RCC 7860 (cell line): ENCODE data around the gene KRTAP10-3.
"Not testable (repeated sequence)": the region's sequence is repeated elsewhere in the genome, so short reads cannot be mapped to it uniquely, and the experiment has no call there.

Experiments
- DNase-seq: peaks from one replicate; pipeline ENCODE4 v3.0.0-alpha.2; 2015; ENCODE audit warnings: low spot score
- FAIRE-seq: peaks from 2 replicates; lab custom pipeline; 2012; peaks lifted over from hg19 to GRCh38; lab: Jason Lieb, UNC

KRTAP10-3 gene

GRCh38 chr21:44550285-44550684 is 8.3 kb downstream of the KRTAP10-3 start:
- not testable (repeated sequence) for FAIRE-seq, DNase-seq

GRCh38 chr21:44549525-44550211 is 8.9 kb downstream of the KRTAP10-3 start:
- FAIRE-seq (no peak), DNase-seq (no peak)

- no peak for FAIRE-seq
- DNase-seq, result no peak
These were observed 9.7 kb downstream of the KRTAP10-3 start for GRCh38 chr21:44548922-44549321.

DNA sequence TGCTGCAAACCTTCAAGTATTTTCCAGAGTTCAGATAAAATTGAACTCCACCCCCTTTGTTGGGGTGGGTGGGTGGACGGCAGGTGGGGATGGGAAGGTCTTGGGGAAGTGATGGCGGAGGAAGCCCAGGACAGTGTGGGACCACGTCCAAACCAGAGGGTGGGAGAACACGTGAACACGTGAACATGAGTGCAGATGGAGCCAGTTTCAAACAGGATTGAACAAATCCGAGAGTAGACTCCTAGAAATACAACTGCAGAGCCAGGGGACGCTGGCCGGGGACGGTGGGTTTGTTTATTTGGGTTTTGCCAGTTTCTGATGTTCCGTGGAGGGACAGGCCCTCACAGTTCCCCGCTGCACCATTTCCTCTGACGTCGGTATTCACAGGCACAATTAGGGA is 10.2 kb downstream of the KRTAP10-3 start:
- FAIRE-seq (no peak), DNase-seq (no peak)

GRCh38 chr21:44547656-44548331 is 10.8 kb downstream of the KRTAP10-3 start:
- DNase-seq (no peak), FAIRE-seq (no peak)

DNA sequence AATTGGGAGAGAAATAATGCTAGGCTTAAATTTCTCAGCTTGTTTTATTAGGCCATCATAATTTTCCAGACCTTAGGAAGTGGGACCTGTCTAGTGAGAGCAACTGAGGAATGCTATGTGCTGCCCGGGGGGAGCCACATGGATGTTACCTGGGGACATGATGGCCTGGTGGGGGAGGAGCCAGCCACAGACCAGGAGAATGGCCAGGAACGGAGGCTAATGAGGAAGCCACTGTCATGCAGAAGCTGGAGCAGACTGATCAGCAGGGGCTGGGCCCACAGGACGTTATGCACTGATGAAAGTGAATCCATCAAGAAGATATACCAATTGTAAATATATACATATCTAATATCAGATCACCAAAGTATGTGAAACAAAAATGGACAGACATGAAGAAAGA is 14.0 kb downstream of the KRTAP10-3 start:
- DNase-seq, result no peak

GRCh38 chr21:44542716-44543115 is 15.9 kb downstream of the KRTAP10-3 start:
- DNase-seq (no peak), FAIRE-seq (no peak)

More for the DNA sequence above, 14.0 kb downstream of the KRTAP10-3 start:
- no peak for FAIRE-seq

GRCh38 chr21:44540741-44541288 is 17.8 kb downstream of the KRTAP10-3 start:
- FAIRE-seq (no peak), DNase-seq (no peak)

DNA sequence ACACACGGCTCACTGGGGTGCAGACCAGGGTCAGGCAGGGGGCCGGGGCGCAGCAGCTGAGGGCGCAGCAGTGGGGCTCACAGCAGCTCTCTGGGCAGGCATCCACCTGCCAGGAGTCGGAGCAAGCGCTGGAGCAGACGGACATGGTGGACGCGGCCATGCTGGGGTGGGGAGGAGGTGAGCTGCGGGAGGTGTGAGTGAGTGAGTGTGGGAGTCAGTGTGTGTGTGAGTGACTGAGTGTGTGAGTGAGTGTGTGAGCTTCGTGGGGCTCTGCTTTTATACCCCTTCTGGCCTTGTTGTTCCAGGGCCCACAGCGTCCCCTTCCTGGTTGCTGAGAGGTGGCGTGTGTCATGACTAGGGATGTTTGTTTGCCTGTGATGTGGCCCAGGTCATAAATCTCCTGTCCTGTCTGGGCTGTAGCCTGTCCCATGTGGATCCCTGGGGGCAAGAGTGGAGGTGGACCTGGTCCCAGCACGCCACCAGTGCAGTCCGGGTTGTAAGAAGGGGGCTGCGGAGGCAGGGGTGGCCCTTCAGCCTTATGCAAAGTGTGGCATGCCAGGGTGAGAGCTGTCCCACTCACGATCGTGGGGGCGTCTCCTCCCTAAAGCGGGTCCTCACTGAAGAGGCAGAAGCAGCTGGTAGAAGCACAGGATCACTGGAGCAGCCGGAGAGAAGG is 18.5 kb downstream of the KRTAP10-3 start, which contains the start of gene KRTAP10-1:
Gene KRTAP10-1 (minus strand): TSS at position 205 of the 676 bp plus-strand sequence. CDS start 45 bp downstream, at position 160.
- DNase-seq (no peak), FAIRE-seq (no peak)

DNA sequence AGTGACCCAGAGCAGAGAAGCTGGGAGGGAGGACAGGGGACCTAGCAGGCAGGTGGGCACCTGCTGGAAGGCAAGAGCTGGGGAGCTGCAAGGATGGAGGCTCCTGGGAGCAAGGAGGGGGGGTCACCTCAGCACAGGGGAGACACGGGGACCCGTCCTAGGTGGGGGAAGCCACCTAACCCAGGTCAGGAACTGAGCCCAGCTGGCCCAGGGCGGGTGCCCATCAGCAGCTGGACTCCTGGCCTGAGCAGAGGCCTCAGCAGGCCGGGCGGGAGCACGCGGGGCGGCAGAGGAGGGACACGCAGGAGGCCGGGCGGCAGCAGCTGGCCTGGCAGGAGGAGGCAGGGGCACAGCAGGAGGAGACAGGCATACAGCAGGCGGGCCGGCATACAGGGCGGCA is 19.5 kb downstream of the KRTAP10-3 start:
- FAIRE-seq (no peak), DNase-seq (no peak)

DNA sequence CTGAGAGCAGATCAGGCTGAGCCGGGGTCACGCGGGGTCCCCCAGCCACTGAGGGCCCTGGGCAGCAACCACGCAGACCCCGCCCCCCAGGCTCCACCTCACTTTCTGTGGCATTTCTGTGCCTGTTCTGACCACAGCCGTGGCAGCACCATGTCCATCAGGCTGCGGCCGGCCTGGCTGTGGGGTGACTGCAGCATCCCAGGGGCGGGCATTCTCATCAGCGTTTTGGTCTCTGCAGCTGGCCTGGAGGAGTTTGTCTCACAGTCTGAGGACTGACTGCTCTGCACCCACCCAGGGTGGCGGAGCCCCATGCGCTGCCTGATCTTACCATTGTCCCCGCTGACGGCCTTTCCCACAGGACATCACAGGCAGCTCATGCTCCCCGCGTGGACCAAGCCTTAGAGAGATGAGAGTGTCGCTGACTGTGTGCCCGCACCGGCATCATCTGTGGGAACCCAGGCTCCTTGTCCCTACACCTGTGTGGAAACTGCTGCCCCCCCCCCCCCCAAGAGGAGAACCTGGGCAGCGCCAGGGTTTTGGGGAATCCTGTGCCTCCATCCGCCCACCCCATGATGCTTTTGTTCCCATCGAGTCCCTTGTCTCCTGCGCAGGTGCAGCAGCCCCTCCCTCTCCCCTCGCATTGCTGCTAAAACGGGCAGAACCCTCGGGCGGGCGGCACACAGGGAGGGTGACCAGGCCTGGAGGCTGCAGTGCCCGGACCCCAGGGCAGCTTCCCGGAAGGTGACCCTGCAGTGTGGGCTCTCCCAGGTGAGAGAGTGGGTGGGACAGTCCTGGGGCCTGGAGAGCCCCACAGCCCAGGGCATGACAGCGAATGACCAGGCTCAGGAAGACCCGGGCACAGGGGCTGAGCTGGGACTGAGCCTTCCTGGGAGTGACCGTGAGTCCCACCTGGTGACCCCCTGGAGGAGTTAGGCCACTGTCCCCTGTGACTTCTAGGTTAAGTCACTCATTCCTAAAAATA is 20.4 kb downstream of the KRTAP10-3 start:
- no peak for FAIRE-seq
- DNase-seq, result no peak

- FAIRE-seq, result no peak
- DNase-seq, result no peak
These were observed 22.6 kb downstream of the KRTAP10-3 start for GRCh38 chr21:44535963-44536362.

DNA sequence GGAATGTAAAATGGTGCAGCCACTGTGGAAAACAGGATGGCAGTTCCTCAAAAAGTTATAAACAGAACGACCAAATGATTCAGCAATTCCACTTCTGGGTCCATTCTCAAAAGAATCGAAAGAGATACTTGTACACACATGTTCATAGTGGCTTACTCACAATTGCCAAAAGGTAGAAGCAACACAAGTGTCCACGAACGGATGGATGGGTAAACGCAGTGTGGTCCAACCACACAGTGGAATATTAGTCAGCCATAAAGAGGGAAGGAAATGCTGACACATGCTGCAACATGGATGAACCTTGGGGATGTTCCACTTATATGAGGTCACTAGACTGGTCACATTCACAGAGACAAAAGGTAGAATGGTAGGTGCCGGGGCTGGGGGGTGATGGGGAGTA is 23.9 kb downstream of the KRTAP10-3 start:
- FAIRE-seq, result no peak

DNA sequence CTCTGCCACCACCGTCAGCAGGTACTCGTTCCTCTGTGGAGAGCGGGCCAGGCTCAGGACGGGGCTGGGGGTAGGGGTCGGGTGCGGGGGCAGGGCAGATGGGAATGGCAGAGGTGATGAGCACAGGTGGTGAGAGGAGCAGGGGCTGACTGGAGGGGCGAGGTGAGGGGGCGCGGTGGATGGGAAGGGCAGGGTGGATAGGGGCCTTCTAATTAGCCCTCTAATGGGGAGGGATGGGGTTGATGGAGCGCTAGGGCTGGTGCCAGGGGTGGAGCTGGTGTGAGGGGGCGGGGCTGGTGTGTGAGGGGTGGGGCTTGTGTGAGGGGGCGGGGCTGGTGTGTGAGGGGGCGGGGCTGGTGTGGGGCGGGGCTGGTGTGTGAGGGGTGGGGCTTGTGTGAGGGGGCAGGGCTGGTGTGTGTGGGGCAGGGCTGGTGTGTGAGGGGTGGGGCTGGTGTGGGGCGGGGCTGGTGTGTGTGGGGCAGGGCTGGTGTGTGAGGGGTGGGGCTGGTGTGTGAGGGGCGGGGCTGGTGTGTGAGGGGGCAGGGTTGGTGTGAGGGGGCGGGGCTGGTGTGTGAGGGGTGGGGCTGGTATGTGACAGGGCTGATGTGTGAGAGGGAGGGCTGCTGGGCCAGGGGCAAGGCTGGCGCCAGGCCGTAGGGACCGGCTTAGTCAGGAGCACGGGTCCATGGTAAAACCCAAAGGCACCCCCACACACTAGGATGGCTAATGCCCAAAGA is 24.5 kb downstream of the KRTAP10-3 start:
- no peak for DNase-seq
- FAIRE-seq, result no peak

More for the DNA sequence above, 23.9 kb downstream of the KRTAP10-3 start:
- DNase-seq, result no peak

GRCh38 chr21:44533121-44533890 is 25.3 kb downstream of the KRTAP10-3 start:
- FAIRE-seq (no peak), DNase-seq (no peak)

- FAIRE-seq (no peak), DNase-seq (no peak)
These were observed 25.9 kb downstream of the KRTAP10-3 start for GRCh38 chr21:44532712-44533111.

GRCh38 chr21:44531606-44532564 is 26.7 kb downstream of the KRTAP10-3 start:
- DNase-seq (no peak), FAIRE-seq (no peak)
